22Rv1 (cell line): Measurements from ENCODE around the gene PCYT1A.

ENCODE experiments used
- ZFX ChIP-seq: fragments of 450-650 bp; IDR thresholded peaks from 2 replicates; pipeline ENCODE4 v1.6.1; 2017; ENCODE audit warnings: antibody characterized with exemption, borderline replicate concordance
- TF ChIP-seq, protein P1 (sequence below): fragments of 450-650 bp; IDR thresholded peaks from 2 replicates; pipeline ENCODE4 v1.5.1; 2017; ENCODE audit warnings: mild to moderate bottlenecking

DNA sequence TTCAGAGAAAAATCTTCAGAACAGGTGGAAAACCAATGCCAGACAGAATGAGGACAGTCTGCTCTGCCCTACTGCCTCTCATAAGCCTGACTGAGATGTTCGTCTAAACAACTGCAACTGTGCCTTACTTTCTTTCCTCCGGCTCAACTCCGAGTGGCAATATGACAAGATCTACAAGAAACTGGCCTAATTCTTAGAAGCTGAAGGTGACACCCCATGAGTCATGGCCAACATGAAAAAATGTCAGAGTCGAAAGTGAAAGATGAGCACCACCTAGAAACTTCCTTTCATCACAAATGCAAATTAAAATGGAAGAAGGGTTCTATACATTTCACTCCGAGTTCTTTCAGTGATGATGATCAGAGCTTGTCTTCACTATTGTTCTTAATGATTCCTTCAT lies 12.9 kb downstream of the PCYT1A start:
- TF ChIP-seq, protein P1, sequence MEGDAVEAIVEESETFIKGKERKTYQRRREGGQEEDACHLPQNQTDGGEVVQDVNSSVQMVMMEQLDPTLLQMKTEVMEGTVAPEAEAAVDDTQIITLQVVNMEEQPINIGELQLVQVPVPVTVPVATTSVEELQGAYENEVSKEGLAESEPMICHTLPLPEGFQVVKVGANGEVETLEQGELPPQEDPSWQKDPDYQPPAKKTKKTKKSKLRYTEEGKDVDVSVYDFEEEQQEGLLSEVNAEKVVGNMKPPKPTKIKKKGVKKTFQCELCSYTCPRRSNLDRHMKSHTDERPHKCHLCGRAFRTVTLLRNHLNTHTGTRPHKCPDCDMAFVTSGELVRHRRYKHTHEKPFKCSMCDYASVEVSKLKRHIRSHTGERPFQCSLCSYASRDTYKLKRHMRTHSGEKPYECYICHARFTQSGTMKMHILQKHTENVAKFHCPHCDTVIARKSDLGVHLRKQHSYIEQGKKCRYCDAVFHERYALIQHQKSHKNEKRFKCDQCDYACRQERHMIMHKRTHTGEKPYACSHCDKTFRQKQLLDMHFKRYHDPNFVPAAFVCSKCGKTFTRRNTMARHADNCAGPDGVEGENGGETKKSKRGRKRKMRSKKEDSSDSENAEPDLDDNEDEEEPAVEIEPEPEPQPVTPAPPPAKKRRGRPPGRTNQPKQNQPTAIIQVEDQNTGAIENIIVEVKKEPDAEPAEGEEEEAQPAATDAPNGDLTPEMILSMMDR, result no peak
- no peak for TF ChIP-seq ZFX
